Neuron (in vitro differentiated cells): ENCODE results near the gene INF2.

ENCODE experiments used
- H2AFZ ChIP-seq: one replicate; pipeline ENCODE4 v1.6.1; 2013; ENCODE audit warnings: low read depth, mild to moderate bottlenecking, inconsistent platforms, low read length, moderate library complexity
- H3K27me3 ChIP-seq: one replicate; pipeline ENCODE4 v1.6.1; 2013; ENCODE audit warnings: low read length; ENCODE audit not compliant: insufficient read depth
- H3K36me3 ChIP-seq: one replicate; pipeline ENCODE4 v1.6.1; 2013; ENCODE audit warnings: low read length; ENCODE audit not compliant: insufficient read depth
- H3K4me1 ChIP-seq: one replicate; pipeline ENCODE4 v1.6.1; 2013; ENCODE audit warnings: low read length; ENCODE audit not compliant: insufficient read depth
- H3K4me3 ChIP-seq: 2 replicates; pipeline ENCODE4 v1.5.1; 2013; ENCODE audit warnings: mild to moderate bottlenecking, low read length, moderate library complexity
- H3K9me3 ChIP-seq: one replicate; pipeline ENCODE4 v1.6.1; 2013; ENCODE audit warnings: low read length

Gene INF2

DNA sequence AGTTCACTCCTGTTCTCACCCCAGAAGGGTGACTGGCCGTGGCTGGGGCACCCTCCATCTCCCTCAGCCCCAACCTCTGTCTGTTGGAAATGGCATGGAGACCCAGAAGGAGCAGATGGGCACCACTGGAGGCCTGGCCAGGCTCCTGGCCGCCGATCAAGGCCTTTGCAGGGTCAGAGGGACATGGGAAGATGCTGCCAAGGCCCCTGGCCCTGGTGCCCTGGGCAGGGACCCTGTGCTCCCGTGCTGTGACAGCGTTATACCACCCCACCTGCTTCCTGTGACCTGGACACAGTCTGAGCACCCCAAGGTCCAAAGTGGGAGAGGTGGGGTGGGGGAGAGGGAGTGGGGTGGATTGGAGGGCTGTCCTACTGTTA is 3.5 kb downstream of the INF2 start:
- no peaks in the 10 kb centered on the region for H3K27me3 ChIP-seq
- H2AFZ ChIP-seq = no peak overlapping the region
- peaks cover 6% of the 10 kb centered on the region for H3K36me3 ChIP-seq
- H3K4me3 ChIP-seq = no peak overlapping the region
- H3K9me3 ChIP-seq = no peaks in the 10 kb centered on the region
- H3K4me1 ChIP-seq = peaks cover 30% of the 10 kb centered on the region

DNA sequence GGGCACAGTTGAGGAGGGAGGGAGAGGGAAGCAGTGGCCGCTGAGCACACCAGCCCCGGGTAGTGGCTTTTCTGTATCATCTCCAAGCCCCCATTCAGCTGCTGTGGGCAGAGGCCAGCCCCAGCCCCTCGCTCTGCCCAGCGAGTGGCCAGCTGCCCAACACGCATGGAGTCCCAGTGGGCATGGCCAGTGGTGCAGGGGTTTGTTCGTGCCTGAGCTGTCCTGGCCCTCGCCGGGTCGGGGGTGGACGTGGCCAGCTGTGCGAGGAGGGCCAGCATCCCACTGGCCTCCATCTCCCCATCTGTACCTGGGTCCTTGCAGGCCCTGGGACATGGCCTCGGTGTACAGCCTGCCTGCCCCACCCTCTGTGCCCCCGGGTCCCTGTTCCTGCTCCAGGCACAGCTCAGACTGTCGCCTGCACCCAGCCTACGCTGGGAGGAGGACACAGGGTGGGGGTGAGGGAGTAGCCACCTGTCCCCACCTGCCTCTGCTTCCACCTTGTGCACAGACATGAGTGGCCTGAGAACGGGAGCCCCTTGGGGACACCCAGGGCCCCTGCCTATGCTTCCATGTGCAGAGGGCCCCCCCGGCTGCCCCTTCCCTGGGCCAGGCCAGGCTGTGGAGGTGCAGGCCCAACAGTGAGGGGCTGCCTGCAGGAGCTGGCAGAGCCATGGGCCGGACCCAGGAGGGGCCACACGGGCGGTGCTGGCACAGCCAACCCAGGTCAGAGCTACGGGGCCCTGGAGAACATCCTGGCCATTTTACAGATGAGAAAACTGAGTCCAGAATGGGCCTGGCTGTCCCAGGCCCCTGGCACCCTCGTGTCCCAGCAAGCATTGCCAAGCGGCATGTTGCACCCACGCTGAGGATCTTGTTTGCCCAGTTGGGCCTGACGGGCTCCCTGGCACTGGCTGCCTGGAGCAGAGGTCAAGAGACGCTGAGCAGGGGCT is 4.3 kb downstream of the INF2 start:
- Histone ChIP-seq H2AFZ (no peak overlapping the region), H3K4me1 (peaks cover 26% of the 10 kb centered on the region), H3K9me3 (no peaks in the 10 kb centered on the region), H3K36me3 (peaks cover 6% of the 10 kb centered on the region), H3K27me3 (no peaks in the 10 kb centered on the region), H3K4me3 (no peak overlapping the region)

DNA sequence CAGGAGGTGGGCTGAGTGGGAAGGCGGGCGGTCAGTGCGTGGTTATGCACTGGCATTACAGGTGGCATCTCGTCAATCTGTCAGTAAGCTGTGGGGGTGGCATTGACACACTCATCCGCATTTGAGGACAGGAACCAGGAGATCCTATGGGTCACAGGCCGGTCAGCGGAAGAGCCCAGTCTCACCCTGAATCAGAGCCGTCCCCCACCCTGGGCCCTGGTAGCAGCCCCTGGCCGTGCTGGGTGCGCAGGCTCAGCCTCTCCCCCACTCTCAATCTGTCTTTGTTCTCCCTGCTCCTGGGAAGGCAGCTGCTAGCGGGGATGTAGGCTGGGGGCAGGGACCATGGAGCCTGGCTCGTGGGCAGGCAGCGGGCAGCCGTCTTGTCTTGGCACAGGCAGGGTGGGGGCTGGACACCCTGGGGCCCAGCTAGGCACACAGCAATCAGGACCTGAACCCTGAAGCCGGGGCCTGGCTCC is 5.1 kb downstream of the INF2 start:
- H3K4me3 ChIP-seq = no peak overlapping the region
- peaks cover 6% of the 10 kb centered on the region for H3K36me3 ChIP-seq
- H3K27me3 ChIP-seq = no peaks in the 10 kb centered on the region
- peaks cover 21% of the 10 kb centered on the region for H3K4me1 ChIP-seq
- H3K9me3 ChIP-seq = no peaks in the 10 kb centered on the region
- H2AFZ ChIP-seq = no peak overlapping the region

DNA sequence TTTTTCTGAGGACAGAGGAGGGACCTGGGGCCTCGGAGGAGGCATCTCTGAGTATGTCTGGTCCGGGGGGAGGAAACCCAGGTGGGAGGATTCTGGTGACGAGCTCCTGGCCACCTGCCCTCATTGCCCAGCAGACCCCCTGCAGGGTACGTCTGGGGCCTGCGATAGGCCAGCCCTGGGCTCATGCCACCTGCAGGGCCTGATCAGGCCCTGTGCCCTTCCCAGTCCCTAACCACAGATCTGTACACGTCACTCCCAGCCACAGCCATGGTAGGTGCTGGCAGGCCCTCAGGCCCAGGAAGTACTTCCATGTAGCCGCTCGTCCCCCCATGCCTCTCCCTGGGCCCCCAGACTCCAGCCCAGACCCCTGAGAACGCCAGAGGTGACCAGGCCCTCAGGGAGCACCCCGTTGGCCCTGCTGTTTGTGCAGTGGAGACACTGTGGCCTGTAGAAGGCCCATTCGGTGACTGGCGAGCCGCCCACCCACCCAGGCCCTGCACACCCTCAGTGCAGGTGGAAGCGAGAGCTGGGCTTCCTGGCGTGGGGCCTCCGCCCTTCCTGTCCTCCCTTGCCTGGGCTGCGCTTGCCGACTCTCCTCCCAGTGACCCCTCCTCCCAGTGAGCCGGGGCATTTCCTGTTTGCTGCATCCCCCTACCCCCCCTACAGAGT is 5.7 kb downstream of the INF2 start:
- H3K27me3 ChIP-seq = no peaks in the 10 kb centered on the region
- peaks cover 6% of the 10 kb centered on the region for H3K36me3 ChIP-seq
- H3K4me1 ChIP-seq = peaks cover 18% of the 10 kb centered on the region
- H2AFZ ChIP-seq = no peak overlapping the region
- no peaks in the 10 kb centered on the region for H3K9me3 ChIP-seq
- H3K4me3 ChIP-seq = no peak overlapping the region

DNA sequence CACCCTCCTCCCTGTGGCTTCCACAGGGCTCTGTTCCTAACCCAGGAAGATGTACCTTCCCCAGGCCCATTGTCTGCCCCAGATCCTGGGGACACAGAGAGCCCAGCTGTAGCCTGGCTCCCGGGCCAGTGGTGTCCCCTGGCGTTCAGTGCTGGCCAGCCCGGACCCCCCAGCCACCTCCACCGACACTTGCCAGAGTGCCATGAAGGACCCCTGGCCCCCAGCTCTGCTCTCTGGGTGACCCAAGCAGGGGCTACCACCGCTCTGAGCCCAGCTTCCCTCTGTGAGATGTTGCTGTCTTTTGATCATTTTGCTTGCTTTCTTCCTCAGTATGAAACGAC is 6.2 kb downstream of the INF2 start:
- peaks cover 6% of the 10 kb centered on the region for H3K36me3 ChIP-seq
- peaks cover 13% of the 10 kb centered on the region for H3K4me1 ChIP-seq

DNA sequence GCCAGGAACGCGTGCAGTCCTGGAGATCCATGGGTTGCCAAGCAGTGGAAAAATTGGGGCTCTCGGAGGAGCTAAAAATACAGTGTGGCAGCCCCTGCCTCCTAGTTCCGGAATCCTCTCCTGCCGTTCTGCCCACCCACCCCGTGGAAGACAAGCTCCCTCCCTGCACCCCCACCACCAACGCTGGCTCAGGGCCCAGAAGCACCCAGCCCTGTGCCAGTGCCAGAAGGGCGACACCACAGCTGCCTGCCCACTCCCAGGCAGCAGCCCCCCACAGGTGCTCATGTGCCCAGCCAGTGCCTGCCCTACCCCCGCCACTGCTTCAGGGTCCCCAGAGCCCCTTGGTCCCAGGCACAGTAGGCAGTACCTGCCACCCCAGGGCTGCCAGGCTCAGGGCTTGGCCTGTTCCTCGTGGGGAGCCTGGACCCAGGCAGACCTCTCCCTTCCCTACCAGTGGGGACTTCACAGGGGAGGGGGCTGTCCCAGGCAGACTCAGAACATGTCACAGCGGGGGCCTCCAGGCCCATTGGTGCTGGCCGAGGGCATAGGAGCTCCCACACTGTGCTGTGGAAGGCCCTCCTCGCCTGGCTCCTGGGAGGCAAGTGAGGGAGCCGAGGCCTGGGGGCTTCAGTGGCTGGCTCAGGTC is 7.4 kb downstream of the INF2 start:
- no peak overlapping the region for H2AFZ ChIP-seq
- H3K36me3 ChIP-seq = peaks cover 6% of the 10 kb centered on the region
- H3K4me3 ChIP-seq = no peak overlapping the region
- no peaks in the 10 kb centered on the region for H3K27me3 ChIP-seq
- no peaks in the 10 kb centered on the region for H3K9me3 ChIP-seq
- H3K4me1 ChIP-seq = peaks cover 8% of the 10 kb centered on the region

More for the DNA sequence above, 6.2 kb downstream of the INF2 start:
- Histone ChIP-seq H2AFZ (no peak overlapping the region), H3K9me3 (no peaks in the 10 kb centered on the region), H3K4me3 (no peak overlapping the region), H3K27me3 (no peaks in the 10 kb centered on the region)

DNA sequence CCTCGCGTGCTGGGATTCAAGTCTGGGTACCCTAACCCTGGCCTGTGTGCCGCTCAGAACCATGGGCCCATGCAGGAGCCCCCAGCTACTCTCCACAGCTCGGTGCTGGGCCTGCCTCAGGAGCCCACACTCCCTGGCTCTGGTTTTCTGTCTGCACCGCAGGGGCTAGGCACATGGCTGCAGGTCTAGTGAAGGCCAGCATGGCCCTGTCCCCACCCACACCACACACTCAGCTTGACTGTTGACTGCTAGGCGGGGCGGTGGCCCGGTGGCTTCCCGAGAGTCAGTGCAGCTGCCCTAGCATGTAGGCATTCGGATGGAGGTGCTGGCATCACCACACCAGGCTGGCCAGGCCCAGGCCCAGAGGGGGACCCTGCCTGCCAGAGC is 7.9 kb downstream of the INF2 start:
- Histone ChIP-seq H3K4me3 (no peak overlapping the region), H3K4me1 (peaks cover 8% of the 10 kb centered on the region), H3K9me3 (no peaks in the 10 kb centered on the region), H3K36me3 (peaks cover 6% of the 10 kb centered on the region), H2AFZ (no peak overlapping the region), H3K27me3 (no peaks in the 10 kb centered on the region)

DNA sequence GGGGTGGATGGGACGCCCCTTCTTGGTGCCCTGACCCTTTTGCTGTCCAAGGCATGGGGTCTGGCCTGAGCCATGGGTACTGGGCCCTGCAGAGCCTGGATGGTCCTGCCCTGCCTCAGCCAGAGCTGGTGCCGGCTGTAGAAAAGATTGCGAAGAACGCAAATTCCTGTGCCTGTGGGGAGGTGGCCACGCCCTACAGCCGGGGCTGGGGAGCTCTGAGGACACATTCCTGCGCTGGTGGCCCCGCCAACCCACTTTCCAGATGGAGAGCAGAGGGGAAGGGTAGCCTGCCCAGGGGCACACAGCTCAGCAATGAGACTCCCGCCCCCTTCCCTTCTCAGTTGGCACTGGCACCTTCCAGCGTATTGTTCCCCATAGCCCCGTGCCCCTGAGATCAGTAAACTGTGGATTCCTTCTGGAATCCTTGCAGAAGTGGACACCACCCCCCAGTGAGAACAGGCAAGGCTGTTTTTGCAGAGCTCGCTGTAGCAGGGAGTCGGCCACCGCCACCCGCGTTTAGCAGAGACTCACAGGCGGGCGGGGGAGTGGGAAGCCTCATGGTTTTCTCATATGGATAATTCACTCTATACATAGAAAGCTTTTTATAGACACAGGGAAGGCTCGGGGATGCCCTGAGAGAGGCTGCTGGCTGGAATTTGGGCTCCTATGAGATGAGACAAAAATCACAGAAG is 8.6 kb downstream of the INF2 start:
- Histone ChIP-seq H3K4me3 (no peak overlapping the region), H3K4me1 (peaks cover 8% of the 10 kb centered on the region), H3K27me3 (no peaks in the 10 kb centered on the region), H3K9me3 (no peaks in the 10 kb centered on the region), H3K36me3 (peaks cover 6% of the 10 kb centered on the region), H2AFZ (no peak overlapping the region)

DNA sequence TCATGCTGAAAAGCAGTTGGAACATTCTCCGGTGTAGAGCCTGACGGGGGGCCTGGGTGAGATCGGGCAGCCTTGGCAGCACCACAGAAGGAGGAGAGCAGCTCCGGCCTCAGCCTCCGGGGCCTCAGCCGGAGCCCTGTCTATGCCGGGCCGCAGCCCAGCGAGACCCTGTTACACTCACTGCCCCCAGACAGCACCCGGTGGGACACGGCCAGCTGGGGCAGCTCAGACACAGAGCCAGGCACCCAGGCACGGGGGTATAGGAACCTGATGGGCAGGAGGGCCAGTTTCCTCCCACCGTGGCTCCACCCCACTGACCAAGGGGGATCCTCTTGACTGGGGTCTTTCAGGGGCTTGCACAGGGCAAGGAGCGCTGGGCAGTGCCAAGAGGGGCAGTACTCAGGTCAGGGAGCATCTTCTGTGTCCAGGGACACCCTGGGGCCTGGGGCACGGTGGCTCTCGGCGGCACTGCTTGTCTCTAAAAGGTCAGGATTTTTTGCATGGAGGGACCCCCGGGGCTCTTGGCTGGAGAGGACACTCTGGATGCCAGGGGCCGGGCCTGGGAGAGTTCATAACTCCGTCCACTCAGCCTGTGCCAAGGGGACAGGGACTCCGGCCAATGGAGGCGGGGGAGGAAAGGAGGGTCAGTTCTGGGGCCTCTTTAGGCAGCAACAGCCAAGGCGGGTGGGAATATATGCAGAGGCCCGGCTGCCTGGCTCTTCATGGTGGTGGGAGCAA is 9.4 kb downstream of the INF2 start:
- Histone ChIP-seq H3K27me3 (no peaks in the 10 kb centered on the region), H3K36me3 (peaks cover 8% of the 10 kb centered on the region), H3K4me3 (no peak overlapping the region), H2AFZ (no peak overlapping the region), H3K9me3 (peaks cover under 1% of the 10 kb centered on the region), H3K4me1 (peaks cover 8% of the 10 kb centered on the region)

DNA sequence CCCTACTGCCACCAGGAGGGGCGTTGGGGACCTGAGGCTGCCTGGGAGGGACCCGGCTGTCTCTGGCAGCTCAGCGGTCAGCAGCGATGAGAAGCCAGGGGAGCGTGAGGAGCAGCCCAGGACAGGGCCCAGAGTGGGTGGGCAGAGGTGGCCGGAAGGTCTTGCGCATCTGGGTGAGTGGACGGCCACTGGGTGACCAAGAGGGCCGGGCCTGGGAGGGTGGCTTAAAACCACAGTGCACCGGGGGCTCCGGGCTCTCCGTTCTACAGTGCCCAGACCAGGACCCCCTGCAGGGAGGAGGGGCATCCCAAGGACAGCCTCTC is 10.0 kb downstream of the INF2 start:
- Histone ChIP-seq H3K9me3 (peaks cover 5% of the 10 kb centered on the region), H3K4me3 (no peak overlapping the region), H3K27me3 (no peaks in the 10 kb centered on the region), H3K4me1 (peaks cover 8% of the 10 kb centered on the region), H2AFZ (no peak overlapping the region), H3K36me3 (peaks cover 13% of the 10 kb centered on the region)

DNA sequence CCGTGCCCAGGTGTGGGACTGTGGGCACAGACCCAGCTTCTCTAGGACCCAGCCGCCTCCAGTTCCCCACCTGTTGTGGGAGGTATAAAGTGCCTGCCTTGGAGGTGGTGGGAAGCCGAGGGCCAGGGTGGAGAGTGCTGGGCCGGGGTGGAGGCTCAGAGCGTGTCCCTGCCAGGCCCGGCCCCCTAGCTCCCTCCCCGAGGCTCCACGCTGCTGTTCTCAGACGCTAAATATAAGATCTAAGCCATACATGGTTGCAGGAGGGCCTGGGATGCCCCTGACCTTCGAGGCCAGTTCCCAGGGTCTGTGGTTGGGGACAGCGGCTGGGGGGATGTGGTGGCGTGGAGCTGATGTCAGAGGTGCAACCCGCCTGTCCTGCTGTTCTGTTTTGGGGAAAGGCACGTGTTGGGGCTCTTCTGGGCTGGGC is 10.8 kb downstream of the INF2 start:
- Histone ChIP-seq H3K4me3 (no peak overlapping the region), H3K27me3 (no peaks in the 10 kb centered on the region), H3K9me3 (peaks cover 7% of the 10 kb centered on the region), H3K4me1 (peaks cover 8% of the 10 kb centered on the region), H3K36me3 (peaks cover 13% of the 10 kb centered on the region), H2AFZ (no peak overlapping the region)

DNA sequence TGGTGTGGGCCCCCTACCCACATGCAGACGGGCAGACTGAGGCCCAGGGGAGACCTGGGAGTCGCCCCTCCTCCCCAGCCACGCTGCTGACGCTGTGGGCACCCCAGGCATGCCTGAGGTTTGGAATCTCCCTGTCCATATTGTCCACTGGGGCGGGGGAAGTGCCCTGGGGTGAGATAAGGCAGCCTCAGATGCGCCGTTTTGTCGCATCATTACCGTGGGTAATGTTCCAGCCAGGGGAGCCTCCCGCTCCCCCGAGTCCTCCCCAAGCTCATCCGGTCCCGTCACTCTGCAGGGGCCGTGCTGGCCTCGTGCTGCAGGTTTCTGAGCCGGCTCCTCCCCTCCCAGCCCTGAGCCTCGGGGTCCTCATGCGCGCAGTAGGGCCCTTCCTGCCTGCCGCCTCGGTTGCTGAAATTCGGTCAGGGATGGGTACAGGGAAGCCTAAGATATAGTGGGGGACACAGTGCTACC is 11.4 kb downstream of the INF2 start:
- peaks cover 13% of the 10 kb centered on the region for H3K36me3 ChIP-seq
- H3K4me1 ChIP-seq = peaks cover 8% of the 10 kb centered on the region
- no peak overlapping the region for H2AFZ ChIP-seq
- no peak overlapping the region for H3K4me3 ChIP-seq
- H3K27me3 ChIP-seq = no peaks in the 10 kb centered on the region
- H3K9me3 ChIP-seq = peaks cover 7% of the 10 kb centered on the region
